Activated T-helper 1 cell treated with Interleukin-2 at 50 U/mL for 16 hours (primary cell): Measurements from ENCODE around the gene FAM111A.
"Not testable (repeated sequence)": the region's sequence is repeated elsewhere in the genome, so short reads cannot be mapped to it uniquely, and the experiment has no call there.

ENCODE experiments used
- DNase-seq: peaks from one replicate; pipeline ENCODE4 v3.0.0-alpha.2; 2020; ENCODE audit warnings: low read depth

Gene FAM111A

GRCh38 chr11:59142530-59143507, at the start of gene FAM111A:
TSS of gene FAM111A (plus strand) at chr11:59142856. CDS start at chr11:59148873, 6,017 bp downstream.
- DNase-seq: peak; percentile 75

DNA sequence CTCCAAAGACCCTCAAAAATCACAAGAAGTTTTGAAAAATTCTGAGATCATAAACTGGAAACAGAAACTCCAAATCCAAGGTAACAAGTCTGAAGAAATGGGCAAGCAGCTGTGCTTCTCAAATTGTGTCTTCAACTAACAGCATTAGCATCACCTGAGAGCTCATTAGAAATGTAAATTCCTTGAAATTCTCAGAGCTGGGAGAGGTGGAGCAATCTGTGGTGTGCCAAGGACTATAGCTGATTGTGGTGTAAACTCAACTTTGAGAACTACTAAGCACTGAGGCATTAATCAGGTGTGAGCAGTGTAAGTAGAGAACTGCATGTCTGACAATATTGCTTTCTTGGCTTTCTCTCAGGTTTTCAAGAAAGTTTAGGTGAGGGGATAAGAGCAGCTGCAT, 49.1 kb upstream of the FAM111A start:
- not testable (repeated sequence) for DNase-seq

DNA sequence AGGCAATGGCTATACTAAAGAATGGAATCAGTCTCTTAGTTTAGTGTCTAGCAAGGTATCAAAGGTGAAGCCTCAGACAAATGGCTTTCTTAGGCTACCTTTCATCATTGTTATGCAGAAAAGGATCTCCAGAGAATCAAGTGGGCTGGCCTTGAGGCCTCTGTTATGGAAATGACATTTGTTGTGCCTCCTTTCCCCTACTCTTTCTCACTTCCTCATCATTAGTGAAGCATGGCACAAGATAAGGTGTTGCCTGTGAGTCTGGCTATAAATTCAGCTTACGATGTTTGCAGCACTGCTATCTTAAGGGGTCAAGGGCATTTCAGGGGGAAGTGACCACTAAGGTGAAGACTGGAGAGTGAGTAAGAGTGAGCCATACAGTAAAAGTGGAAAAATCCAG, 47.4 kb upstream of the FAM111A start:
- not testable (repeated sequence) for DNase-seq

DNA sequence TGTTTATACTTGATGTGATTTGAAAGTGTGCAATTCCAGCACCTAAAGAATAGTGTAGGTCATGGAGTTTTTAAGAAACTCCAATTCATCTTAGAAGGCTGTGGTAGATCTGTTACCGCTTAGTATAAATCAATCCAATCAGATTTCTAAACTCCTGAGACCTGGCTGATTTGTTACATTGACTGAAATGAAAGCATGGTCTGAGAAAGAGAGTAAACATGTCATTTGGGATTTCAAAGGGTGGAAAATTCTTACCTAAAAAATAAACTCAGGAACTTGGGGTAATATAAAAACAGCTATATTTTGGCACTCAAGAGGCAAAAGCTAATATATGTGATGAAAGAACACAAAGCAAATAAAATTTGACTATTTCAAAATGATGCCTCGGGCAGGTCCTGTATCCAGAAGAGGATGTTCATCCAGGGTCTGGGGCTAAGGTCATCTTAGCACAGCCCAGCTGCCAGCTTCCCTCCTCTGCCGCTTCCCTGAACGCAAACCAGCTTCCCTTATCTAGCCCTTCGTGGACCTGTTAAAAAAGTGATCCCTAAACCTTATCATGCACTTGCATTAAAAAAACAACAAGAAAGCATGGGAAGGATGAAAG, 46.6 kb upstream of the FAM111A start:
- DNase-seq: not testable (repeated sequence)

DNA sequence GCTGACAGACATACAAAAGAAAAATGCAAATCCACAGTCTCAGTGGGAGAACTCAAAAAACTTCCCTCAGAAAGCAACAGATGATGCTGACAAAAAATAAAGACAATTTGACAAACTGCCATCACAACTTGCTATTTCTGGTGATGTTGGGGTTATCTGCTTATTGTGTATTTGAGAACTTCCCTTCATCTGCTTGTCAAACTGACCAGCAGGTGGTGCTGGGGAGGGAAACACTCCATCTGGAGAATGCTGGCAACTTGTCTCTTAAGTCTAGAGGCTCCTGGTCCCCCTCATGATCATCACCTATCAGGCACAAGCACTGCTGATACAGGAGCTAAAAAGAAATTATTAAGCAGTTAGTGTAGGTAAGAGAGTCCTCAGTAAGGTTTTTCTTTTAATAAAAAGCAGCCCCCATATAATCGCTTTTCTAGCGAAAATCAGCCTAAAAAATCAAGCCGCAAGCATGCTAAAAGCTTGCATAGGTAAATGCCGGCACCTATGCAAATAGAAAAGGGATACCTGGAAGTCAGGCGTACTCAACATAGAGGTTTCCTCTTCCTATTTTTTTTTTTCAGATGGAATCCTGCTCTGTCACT, 45.4 kb upstream of the FAM111A start:
- peak; percentile 35 for DNase-seq

GRCh38 chr11:59097938-59098337, 44.7 kb upstream of the FAM111A start:
- DNase-seq: not testable (repeated sequence)

DNA sequence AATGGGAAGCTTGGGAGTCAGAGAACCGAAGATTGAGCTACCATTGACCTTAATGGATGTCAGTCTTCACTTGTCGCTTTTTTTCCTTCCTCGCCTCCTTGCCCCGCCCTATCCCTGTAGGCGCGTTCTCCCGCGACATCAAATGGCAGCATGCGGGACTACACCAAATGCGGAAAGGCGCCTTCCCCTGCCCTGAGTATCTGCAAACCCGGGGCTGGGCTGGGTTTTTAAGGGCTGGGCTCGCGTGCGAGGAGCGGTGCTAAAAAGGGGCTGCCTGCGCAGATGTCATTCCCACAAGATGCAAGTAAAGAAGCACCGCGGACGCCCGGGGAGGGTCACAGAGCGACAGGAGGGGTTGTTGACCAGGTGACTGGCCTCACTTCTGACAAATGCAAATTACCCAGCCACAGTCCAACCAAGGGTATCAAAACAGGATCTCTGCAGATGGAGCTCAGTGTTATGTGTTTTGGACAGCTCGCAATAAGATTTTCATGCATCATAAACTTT, 40.3 kb upstream of the FAM111A start:
- peak; percentile 26 for DNase-seq

- DNase-seq: peak; percentile 37
These were observed 36.0 kb upstream of the FAM111A start, which contains the start of gene FAM111B for GRCh38 chr11:59106363-59107336. TSS of gene FAM111B (plus strand) at chr11:59107237. CDS start at chr11:59109626, 2,389 bp downstream.

DNA sequence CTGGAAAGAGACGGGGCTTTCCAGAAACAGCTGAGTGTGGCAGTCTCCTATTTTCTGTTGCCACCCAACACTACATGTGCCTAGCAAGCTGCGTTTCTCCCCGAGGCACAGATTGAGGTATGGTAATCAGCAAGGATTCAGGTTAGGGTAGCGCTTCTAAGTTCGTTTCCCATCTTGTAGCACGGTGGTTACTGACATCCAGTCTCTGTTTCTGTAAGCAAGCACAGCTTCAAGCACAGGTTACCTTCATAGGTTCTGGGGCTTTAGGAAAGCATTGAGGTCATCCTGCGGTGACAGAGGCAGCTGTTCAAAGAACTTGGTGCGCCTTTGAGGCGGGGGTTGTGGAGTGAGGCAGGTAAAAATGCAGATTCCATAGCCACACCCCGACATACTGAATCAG, 34.9 kb upstream of the FAM111A start:
- DNase-seq: not testable (repeated sequence)

- no peak for DNase-seq
These were observed 30.2 kb upstream of the FAM111A start for GRCh38 chr11:59112494-59112893.

DNA sequence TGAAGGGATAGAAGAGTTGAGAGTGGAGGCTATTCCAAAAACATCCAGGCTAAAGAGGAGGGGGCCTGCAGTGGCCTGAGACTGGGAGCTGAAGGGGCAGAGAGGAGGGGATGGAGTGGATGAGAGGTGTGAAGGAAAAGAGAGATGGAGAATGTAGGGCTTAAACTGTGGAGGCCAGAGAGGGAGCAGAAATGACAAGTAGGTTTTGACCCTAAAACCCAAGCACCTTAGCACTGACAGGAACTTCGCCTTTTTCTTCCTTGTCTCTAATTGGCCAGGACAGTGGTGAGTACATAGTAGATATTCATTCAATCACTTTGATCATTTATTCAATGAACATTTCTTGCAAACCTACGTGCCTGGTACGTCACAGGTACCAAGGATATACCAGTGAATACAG, 28.3 kb upstream of the FAM111A start:
- DNase-seq: no peak

GRCh38 chr11:59115553-59115952, 27.1 kb upstream of the FAM111A start:
- no peak for DNase-seq

DNA sequence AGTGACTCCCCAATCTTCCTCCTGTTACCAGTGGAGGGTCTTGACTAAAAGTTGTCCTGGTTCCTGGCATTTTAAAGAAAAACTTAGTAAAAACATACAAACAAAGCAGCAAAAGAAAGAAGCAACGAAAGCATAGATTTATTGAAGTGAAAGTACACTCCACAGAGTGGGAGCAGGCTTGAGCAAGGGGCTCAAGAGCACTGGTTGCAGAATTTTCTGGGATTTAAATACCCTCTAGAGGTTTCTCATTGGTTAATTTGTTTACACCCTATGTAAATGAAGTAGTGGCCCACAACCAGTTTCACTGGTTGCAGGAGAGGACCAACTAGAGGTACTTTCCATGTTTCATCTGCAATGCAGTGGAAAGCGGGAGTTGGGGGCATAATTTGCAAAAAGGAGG, 24.9 kb upstream of the FAM111A start:
- DNase-seq: no peak

DNA sequence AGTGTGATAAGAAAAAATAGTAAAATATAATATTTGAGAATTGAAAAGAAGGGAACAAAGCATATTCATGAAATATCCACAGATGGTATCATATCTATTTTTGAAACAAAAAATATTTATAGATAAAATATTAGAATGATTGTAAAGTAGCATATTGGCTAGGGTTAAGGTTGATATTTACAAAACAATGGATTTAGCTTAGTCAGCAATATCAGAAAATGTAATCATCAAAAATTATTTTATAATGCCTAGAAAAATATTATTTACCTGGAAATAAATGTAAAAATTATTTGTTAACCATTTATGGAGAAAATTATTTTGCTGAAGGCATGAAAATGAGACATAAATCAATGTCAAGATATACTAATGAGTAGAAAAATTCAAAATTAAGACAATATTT, 22.8 kb upstream of the FAM111A start:
- DNase-seq: no peak

DNA sequence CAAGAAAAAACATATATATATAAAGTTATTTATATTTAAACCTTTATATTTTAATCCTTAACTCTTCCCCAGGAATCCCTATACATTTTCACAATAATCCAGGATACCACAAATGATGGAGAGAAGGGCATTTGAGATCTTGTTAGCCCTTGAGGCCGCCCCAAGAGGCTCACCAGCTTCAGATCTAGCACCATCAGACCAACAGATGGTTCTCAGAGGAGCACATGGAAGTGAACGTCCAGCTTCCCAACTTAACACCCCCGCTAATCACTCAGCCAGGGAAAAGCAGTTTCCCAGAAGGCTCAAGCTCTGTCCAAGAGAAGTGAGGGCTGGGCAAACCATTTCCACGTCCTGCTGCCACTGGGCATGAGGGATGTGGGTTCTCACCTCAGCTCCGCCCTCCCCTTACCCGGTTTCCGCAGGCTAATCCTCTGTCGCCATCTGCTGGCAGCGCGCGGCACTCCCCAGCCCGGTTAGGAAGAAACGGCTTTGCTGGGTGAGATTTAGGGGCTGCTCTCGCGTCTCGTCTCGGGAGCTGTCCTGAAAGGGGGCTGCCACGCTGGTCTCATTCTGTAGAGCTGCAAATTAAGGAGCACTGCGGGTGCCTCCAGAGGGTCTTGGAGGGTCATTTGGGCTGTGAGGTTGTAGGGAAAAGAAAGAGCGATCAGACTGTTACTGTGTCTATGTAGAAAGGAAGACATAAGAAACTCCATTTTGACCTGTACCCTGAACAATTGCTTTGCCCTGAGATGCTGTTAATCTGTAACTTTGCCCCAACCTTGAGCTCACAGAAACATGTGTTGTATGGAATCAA, 6.8 kb upstream of the FAM111A start:
- DNase-seq: peak; percentile 74

DNA sequence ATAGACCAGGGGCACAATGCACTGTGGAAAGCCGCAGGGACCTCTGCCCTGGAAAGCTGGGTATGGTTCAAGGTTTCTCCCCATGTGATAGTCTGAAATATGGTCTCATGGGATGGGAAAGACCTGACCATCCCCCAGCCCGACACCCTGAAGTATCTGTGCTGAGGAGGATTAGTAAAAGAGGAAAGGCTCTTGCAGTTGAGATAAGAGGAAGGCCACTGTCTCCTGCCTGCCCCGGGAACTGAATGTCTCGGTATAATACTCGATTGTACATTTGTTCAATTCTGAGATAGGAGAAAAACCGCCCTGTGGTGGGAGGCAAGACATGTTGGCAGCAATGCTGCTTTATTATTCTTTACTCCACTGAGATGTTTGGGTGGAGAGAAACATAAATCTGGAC, 6.1 kb upstream of the FAM111A start:
- DNase-seq: not testable (repeated sequence)

- DNase-seq: no peak
These were observed 5.5 kb upstream of the FAM111A start for GRCh38 chr11:59137190-59137589.

- no peak for DNase-seq
These were observed 4.0 kb upstream of the FAM111A start for GRCh38 chr11:59138643-59139042.

- DNase-seq: no peak
These were observed 1.5 kb upstream of the FAM111A start for GRCh38 chr11:59141191-59141590.

GRCh38 chr11:59141673-59142460, 789 bp upstream of the FAM111A start:
- DNase-seq: no peak
